Hematopoietic multipotent progenitor cell treated with erythropoietin and hydrocortisone succinate and interleukin-3 and kit ligand, for 6 days (in vitro differentiated cells): ENCODE data around the gene S100A9.
"Not testable (repeated sequence)": the region's sequence is repeated elsewhere in the genome, so short reads cannot be mapped to it uniquely, and the experiment has no call there.

Source experiments
- DNase-seq: peaks from one replicate; pipeline ENCODE4 v3.0.0-alpha.2; 2015

S100A9 gene

DNA sequence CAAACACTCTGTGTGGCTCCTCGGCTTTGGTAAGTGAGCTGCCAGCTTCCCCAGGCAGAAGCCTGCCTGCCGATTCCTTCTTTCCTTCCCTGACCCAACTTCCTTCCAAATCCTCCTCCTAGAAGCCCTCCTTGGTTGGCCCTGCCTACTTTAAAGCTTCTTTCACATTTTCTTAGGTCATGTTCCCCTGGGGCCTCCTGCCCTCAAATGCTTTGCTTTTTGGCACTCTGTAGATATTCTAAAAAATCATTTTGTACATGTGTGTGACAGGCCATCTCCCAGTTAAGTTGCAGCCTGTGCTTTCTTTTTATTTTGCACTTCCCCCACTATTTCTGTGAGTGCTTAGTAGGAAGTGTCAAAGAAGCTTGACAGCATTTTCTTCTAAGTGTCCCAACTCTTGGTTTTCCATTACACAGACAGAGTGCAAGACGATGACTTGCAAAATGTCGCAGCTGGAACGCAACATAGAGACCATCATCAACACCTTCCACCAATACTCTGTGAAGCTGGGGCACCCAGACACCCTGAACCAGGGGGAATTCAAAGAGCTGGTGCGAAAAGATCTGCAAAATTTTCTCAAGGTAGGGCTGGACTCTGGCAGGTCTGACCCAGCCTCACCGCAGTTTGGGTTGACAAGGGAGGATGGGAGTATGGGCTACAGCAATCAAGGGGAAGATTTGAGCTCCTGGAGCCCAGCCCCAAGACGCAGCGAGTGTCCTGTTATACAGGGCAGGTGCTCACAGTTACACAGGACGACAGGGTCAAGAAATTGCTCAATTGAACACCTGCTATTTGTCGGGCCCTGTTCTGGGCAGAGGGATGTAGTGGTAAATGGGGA is at the start of gene S100A9:
Gene S100A9, plus strand, starts transcription at position 2 of the 838 bp plus-strand sequence. Its CDS starts 430 bp downstream, at position 432.
- DNase-seq = no peak

DNA sequence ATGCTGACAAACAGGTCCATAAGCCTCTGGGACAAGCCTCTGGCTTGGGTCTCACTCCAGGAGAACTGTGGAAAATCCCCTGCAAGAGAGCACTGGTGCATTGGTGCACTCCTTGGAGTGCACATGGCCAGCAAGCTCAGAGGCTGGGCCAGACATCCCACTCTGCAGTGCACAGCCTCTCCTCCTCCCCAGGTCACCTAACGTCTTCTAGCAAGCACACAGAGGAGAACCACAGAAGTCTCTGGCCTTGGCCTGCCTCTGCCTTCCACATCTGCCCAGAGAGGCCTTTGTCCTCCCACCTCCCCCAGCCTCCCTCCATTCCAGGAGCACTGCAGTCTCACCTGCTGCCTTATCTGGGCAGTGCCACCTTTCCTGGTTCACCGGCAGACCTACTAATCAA is 49.1 kb upstream of the S100A9 start:
- no peak for DNase-seq

DNA sequence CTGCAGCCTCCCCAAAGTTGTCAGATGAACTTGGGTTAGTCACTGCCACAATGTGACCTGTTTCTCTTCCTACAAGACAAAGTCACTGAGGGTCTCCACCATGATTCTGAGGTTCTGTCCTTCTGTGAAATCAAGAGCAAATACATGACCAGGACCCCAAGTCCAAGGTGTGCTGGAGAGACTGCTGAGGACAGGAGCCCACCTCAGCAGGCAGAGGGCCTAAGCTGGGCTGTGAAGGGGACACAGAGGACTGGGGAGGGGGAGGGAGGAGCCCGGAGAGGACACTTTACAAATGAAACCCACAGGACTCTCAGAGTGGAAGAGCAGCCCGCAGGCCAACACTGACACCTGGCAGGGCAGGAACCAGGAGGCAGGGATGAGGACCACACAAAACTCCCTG is 48.2 kb upstream of the S100A9 start:
- DNase-seq = no peak

DNA sequence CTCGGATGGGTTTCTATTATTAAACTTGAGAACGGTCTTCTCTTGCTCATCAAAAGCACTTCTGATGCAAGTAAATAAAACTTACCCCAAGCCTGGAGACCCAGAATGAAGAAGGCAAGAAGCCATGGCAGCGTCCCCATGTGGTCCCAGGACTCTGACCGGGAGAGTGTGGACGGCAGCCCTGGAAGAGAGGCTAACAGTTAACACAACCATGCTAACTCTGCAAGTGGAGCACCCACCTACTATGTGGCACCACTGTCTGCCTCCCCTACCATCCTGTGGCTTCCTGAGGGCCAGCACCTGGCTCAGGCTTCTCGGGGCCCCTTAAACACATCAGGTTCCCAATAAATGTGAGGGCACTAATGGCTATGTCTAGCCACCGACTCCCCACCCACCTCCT is 47.1 kb upstream of the S100A9 start:
- no peak for DNase-seq

DNA sequence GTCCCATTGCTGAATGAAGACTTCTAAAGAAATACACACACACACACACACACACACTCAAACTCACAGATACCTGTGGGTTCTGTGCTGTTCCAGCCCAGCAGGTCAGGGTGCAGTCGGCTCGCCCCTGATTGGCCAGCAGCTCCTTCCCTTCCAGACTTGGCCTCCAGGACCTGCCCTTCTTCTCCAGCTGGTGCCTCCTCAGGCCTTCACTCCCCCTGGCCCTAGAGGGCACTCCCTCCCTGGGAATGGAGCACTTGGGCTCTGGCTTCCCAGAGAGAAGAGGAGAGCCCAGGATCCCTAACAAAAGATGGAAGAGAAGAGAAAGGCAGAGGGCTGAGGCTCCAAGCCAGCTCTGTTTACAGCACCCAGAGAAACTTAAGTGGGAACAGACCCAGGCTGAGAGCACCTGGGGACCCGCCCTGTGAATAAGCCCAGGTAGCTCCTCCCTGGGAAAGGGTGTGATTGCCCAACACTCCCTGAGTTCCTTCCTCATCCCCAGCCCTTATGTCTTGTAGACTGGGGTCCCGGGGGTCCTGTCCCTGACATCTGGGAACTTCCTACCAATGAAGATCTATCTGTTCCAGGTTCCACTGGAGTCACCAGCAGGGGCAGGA is 45.0 kb upstream of the S100A9 start, which contains the start of gene PGLYRP3:
Gene PGLYRP3, minus strand, starts transcription at position 383 of the 617 bp plus-strand sequence. CDS start 2,287 bp downstream, outside the sequence.
- peak; percentile 9 for DNase-seq

DNA sequence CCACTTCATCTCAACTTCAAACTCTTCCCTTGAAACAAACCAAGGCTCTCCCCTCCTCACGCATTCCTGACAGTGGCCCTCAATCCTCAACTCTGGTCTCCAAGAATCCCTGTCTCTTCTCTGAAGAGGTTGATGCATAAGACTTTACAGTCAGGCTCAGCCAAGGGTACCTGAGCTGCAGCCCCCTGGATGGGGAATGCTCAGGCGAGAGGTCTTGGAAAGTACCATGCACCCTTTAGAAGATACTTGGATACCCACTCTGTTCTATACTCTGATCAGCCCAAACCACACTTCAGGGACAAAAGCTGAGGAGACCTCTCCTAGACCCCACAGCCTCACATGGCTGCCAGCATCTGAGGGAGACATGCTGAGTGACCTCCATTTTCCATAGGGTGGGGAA is 44.4 kb upstream of the S100A9 start:
- no peak for DNase-seq

DNA sequence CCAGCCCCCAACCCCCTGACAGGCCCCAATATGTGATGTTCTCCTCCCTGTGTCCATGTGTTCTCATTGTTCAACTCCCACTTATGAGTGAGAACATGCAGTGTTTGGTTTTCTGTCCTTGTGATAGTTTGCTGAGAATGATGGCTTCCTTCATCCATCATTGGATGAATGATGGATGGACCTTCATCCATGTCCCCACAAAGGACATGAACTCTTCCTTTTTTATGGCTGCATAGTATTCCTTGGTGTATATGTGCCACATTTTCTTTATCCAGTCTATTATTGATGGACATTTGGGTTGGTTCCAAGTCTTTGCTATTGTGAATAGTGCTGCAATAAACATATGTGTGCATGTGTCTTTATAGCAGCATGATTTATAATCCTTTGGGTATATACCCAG is 43.3 kb upstream of the S100A9 start:
- not testable (repeated sequence) for DNase-seq

DNA sequence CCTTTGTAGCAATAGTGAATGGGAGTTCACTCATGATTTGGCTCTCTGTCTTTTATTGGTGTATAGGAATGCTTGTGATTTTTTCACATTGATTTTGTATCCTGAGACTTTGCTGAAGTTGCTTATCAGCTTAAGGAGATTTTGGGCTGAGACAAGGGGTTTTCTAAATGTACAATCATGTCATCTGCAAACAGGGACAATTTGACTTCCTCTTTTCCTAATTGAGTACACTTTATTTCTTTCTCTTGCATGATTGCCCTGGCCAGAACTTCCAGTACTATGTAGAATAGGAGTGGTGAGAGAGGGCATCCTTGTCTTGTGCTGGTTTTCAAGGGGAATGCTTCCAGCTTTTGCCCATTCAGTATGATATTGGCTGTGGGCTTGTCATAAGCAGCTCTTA is 41.6 kb upstream of the S100A9 start:
- not testable (repeated sequence) for DNase-seq

DNA sequence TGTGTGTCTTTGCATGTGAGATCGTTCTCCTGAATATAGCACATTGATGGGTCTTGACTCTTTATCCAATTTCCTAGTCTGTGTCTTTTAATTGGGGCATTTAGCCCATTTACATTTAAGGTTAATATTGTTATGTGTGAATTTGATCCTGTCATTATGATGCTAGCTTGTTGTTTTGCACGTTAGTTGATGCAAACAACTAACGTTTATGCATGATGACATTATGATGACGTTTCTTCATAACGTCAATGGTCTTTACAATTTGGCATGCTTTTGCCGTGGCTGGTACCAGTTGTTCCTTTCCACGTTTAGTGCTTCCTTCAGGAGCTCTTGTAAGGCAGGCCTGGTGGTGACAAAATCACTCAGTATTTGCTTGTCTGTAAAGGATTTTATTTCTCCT is 39.5 kb upstream of the S100A9 start:
- not testable (repeated sequence) for DNase-seq

DNA sequence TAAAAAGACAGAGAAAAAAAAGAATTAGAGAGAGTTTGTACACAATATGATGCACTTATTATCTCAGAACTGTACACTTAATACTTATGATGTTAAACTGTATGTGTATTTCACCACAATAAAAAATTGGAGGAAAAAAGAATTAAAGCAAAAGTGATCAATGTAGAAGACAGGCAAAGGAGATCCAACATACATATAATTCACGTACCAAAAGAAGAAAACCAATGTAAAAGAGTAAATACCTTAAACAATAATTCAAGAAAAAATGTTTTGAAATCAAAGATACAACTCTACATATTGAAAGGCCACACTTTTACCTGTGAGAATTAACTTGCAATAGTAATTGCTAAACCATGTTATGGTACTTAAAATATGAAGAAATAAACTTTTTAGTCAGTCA is 35.1 kb upstream of the S100A9 start:
- no peak for DNase-seq

DNA sequence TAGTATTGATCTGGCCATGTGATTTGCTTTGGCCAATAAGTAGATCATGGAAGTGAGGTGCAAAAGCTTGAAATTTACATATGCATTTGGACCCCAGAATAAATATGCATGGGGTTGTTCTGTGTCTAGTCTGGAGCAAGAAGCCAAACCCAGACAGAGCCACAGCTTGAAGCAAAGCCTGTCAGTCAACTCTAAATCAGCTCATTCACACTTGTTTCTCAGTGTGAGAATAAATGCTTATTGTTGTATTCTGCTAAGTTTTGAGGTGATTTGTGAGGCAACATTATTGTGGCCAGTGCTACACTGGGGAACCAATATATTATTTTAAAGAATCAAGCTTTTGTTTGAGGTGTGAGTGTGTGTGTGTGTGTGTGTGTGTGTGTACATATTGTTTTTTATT is 32.7 kb upstream of the S100A9 start:
- no peak for DNase-seq

DNA sequence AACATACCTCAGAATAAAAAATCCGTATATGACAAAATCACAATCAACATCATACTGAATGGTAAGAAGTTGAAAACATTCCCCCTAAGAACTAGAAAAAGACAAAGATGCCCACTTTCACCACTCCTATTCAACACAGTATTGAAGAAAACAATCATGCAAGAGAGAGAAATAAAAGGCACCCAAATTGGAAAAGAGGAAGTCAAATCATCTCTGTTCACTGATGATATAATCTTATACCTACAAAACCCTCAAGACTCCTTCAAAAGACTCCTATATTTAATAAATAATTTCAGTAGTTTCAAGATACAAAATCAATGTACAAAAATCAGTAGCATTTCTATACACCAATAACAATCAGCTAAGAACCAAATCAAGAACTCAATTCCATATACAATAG is 23.8 kb upstream of the S100A9 start:
- DNase-seq = no peak

DNA sequence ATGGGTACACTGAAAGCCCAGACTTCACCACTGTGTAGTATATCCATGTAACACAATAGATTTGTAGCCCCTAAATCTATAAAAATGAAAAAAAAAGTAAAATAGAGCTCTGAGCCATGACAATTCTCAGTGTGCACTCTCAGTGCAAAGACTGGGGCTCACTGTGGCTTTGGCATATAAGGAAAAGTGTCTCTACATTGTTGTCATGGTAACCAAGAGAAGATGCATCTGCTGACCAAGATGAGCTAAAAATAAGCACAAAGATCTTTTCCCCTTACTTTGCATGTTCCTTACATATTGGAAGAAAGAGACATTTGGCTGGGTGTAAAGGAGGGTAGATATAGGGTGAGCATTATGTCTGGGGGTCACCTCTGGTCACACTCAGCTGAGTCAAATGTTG is 21.0 kb upstream of the S100A9 start:
- no peak for DNase-seq

DNA sequence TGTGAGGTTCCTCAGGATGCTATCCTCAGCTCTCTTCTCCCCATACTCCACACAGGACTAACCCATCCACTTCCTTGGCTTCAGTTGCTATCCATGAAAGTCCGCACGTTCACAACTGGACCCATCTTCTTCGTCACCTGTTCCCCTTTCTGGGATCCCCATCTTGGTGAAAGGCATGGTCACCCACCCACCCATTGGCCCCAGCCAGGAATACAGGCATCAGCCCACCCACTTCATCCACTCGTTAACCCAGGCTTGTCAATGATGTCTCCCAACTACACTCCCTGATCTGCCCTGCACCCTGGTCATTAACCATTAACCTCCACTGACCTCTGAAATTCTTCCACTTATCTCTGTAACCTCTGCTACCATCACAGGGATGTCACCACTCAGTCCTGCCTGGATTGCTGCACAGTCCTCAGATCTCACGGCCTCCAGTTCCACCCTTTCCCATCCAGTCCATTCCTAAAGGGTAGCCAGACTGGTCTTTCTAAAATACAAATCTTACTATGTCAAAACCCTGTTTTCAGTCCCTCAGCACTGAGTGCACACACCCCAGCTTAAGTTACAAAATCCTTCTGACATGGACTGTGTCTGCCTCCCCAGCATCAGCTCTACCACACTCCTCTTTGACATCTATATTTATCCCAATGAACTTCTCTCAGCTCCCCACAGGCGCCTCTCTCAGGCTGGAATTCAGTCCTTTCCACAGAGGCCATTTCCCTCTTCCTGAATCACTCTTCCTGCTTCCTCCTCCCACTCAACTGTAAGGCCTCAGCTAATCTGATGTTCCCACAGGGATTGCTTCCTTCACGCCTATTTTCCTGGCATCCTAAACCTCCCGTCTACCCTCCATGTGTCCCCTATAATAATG is 19.4 kb upstream of the S100A9 start:
- no peak for DNase-seq

DNA sequence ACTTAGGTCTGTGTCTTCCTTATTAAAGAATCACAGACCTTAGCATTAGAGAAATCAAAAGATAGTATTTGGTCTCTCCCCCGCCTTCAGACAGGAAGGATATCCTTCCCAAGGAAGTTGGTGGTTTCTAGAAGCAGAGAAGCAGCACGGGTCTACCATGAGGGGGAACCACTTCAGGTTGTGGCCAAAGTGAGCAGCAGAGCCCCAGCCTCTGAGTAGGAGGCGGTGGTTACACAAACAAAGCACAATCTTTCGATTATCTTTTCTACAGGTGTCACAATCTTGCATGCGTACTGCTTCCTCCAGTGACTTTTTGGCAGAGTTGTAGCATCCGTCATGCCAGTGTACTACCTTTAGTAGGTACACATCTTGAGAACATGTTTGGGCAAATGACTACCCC is 17.9 kb upstream of the S100A9 start:
- no peak for DNase-seq

DNA sequence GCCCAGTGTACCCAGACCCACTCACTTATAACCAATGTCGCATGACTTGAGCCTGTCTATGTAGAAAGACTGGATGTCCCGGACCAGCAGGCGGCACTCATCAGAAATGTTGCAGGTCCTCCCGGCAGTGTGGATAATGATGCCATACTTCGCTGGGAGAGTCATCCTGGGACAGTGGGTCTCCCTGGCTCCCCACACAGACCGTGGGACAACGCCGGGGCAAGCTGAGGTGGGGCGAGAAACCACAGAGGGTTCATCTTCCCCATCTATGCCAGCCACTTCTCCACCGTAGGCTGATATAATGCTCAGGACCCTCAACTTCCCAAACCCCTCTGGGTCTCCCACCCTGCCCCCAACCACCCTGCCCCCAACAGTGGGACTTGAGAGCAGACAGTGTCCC is 17.3 kb upstream of the S100A9 start:
- DNase-seq = no peak

DNA sequence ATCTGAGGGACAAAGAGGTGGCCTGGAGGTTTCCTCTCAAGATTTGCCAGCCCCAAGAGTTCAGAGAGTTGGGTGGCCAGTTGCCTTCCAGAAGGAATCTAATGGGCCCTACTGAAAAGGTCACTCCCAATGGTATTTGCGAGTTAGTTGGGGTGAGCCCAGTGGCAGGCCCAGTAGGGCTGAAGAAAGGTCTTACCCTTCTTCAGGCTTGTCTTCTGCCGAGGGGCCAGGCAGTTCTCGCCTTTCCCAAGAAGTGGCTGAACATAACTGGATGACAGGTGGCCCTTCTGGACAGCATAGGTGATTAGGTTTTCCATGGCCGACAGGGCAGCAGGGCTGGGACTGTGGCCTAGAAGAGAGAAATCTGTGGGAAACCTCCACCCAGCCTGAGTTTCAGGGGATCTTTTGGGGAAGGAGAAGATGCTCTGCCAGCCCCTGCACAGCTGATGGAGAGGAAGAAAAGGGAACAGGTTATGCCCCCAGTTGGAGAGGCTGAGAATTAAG is 16.2 kb upstream of the S100A9 start:
- DNase-seq = no peak

DNA sequence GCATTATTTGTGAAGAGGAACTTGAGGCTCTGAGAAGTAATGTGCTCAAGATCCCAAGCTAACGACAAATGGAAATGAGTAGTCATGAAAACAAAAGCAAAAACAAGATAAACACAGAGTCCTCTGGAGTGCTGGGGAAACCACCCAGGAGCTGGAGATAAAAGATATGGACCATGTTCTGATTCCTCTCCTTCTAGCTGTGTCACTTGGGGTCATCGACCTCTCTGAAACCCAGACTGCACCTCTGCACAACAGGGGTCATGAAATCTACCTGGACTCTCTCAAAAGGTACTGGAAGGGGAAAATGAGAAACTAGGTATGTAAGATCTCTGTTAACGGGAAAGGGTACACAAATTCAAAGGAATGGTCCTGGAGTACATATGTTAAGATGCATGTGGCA is 15.5 kb upstream of the S100A9 start:
- no peak for DNase-seq

DNA sequence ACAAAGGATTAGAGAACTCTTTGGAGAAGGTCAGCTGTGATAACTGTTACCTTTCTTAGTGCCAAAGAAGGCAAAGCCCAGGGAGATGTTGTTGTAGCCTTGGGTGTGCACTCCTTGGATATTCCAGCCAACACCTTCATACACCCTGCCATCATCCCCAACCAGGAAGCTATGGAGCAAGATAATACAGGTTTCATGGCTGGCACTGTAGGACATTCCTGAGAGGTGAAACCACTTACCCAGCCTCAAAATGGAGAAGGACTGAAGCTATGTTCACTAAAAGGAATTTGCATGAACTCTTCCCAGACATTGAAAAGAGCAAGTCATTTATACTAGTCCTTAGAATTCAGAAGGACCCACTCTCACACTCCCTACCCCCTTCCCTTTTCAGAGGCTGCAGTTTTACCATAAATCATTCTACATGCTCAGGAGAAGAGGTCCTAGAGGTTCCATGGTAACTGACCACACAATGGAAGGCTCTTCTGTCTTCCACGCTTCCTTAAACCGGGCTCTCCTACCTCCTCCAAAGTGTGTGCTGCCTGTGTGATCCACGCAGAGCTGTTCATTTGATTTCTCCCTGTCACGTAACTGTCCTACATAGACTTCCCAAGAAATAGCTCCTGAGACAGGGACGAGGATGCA is 14.5 kb upstream of the S100A9 start:
- no peak for DNase-seq

DNA sequence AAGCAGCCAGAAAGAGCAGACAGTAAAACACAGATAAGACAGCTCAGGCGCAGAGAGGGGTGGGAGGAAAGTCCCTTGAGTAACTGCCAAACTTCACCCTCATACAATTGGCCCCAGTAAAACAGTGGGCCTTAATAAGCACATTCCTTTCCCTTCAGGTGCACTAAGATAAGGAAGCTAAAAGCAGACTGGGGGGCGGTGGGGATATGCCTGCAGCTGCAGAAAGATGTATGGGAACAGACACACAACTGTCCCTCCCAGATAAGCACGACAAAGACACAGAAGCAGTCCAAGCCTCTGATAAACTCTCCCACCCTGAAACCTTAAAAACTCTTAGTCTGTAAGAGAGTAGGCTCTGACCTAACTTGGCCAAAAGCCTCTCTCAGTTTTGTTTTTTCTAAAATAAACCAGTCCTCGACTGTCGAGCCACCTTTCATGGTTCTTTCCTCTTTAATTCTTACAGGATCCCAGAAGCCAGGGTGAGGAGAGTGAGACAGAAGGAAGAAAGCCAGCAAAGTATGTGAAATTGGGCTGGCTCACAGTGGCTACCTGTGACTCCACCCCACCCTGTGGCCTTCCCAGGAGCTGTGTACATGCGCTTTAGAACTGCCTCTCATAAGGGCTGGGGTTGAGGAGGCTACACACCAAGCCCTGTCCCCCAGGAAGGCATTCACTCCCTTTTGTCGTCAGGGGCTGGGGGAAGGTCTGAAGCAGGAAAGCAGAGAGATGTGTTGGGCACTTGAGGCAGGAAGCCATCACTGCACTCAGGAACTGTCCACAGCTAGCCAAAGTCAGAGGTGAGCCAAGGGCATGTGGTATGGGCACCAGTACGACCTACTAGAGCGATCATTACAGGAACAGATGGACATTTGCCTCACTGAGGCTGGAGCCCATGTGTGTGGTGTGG is 13.6 kb upstream of the S100A9 start:
- DNase-seq = peak; percentile 96

DNA sequence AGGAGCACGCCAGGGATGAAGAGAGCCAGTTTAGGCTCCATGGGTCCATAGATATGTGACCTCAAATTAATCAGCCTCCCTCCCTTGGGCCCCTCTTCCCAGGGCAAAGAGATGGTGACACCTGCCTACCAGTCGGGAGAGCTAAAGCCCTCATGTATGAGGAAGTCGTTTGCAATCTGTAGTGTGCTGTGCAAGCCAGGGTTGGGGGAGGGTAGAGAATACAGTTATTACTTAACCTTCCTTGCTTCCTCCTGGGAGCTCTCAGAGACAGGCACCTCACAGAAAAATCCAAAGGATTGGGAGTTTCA is 13.0 kb upstream of the S100A9 start:
- peak; percentile 67 for DNase-seq
